Neuronal stem cell (in vitro differentiated cells): ENCODE results near the gene IL13RA1.

Source experiments
- DNase-seq: peaks from one replicate; pipeline ENCODE4 v3.0.0-alpha.2; 2013; ENCODE audit warnings: low spot score
- H2AFZ ChIP-seq: one replicate; pipeline ENCODE4 v1.6.1; 2013; ENCODE audit warnings: mild to moderate bottlenecking, low read length, inconsistent platforms
- H2AK5ac ChIP-seq: 2 replicates; pipeline ENCODE4 v1.6.1; 2013; ENCODE audit warnings: low read depth, mild to moderate bottlenecking, inconsistent platforms, low read length, moderate library complexity, mixed read lengths
- H2BK120ac ChIP-seq: 2 replicates; pipeline ENCODE4 v1.6.1; 2013; ENCODE audit warnings: low read depth, mild to moderate bottlenecking, inconsistent platforms, low read length, moderate library complexity, mixed read lengths
- H2BK12ac ChIP-seq: one replicate; pipeline ENCODE4 v1.6.1; 2013; ENCODE audit warnings: low read length, inconsistent platforms
- H2BK15ac ChIP-seq: 2 replicates; pipeline ENCODE4 v1.6.1; 2013; ENCODE audit warnings: mild to moderate bottlenecking, low read length, inconsistent platforms, mixed read lengths
- H2BK5ac ChIP-seq: one replicate; pipeline ENCODE4 v1.6.1; 2013; ENCODE audit warnings: inconsistent platforms, mild to moderate bottlenecking, low read length, moderate library complexity
- H3K14ac ChIP-seq: one replicate; pipeline ENCODE4 v1.6.1; 2013; ENCODE audit warnings: low read length, inconsistent platforms
- H3K18ac ChIP-seq: 2 replicates; pipeline ENCODE4 v1.6.1; 2013; ENCODE audit warnings: low read length, inconsistent platforms
- H3K23ac ChIP-seq: 2 replicates; pipeline ENCODE4 v1.6.1; 2013; ENCODE audit warnings: low read depth, mild to moderate bottlenecking, mixed read lengths, low read length, inconsistent platforms; ENCODE audit not compliant: poor library complexity
- H3K27ac ChIP-seq: replicated peaks from 3 replicates; pipeline ENCODE4 v1.5.1; 2013; ENCODE audit warnings: low read length, inconsistent platforms
- H3K27me3 ChIP-seq, 3 experiments: 2 replicates each; pipeline ENCODE4 v1.6.1; 2013; ENCODE audit warnings: low read length in 3 of 3, mild to moderate bottlenecking in 2 of 3, inconsistent platforms in 1 of 3, low read depth in 1 of 3, mixed read lengths in 1 of 3, moderate library complexity in 1 of 3; ENCODE audit not compliant: control insufficient read depth in 3 of 3, insufficient read depth in 3 of 3
- H3K36me3 ChIP-seq, 2 donors: replicated peaks in 1 of 2; 2 replicates each; pipeline ENCODE4 v1.6.1; 2013; ENCODE audit warnings: low read length in 2 of 2; ENCODE audit not compliant: control insufficient read depth in 2 of 2, insufficient read depth in 2 of 2
- H3K4ac ChIP-seq: 2 replicates; pipeline ENCODE4 v1.6.1; 2013; ENCODE audit warnings: inconsistent platforms, mild to moderate bottlenecking, low read length, moderate library complexity
- H3K4me1 ChIP-seq, 2 donors: 1 replicate in 1 of 2; 2 replicates in 1 of 2; pipeline ENCODE4 v1.6.1; 2013; ENCODE audit warnings: low read length in 2 of 2, low read depth in 1 of 2; ENCODE audit not compliant: control insufficient read depth in 2 of 2, insufficient read depth in 1 of 2
- H3K4me2 ChIP-seq: one replicate; pipeline ENCODE4 v1.6.1; 2013; ENCODE audit warnings: mild to moderate bottlenecking, low read length, inconsistent platforms; ENCODE audit not compliant: insufficient read depth, poor library complexity, severe bottlenecking
- H3K4me3 ChIP-seq, 2 donors: 2 replicates each; pipeline ENCODE4 v1.5.1; 2013; ENCODE audit warnings: low read length in 2 of 2, mild to moderate bottlenecking in 2 of 2, inconsistent platforms in 1 of 2, moderate library complexity in 1 of 2
- H3K79me1 ChIP-seq: one replicate; pipeline ENCODE4 v1.6.1; 2013; ENCODE audit warnings: low read depth, mild to moderate bottlenecking, inconsistent platforms, low read length, moderate library complexity
- H3K9ac ChIP-seq: one replicate; pipeline ENCODE4 v1.6.1; 2013; ENCODE audit warnings: mild to moderate bottlenecking, low read depth, low read length, inconsistent platforms; ENCODE audit not compliant: poor library complexity
- H3K9me3 ChIP-seq, 2 donors: replicated peaks in 1 of 2; 2 replicates each; pipeline versions ENCODE3 to v1.6.1; 2013; ENCODE audit warnings: low read length in 2 of 2, mild to moderate bottlenecking in 2 of 2, inconsistent platforms in 1 of 2, low read depth in 1 of 2, mixed read lengths in 1 of 2, moderate library complexity in 1 of 2; ENCODE audit not compliant: control insufficient read depth in 2 of 2, insufficient read depth in 1 of 2
- H4K8ac ChIP-seq: one replicate; pipeline ENCODE4 v1.6.1; 2013; ENCODE audit warnings: low read depth, mild to moderate bottlenecking, inconsistent platforms, low read length, moderate library complexity
- H4K91ac ChIP-seq: one replicate; pipeline ENCODE4 v1.6.1; 2013; ENCODE audit warnings: low read length, low read depth, mild to moderate bottlenecking, inconsistent platforms; ENCODE audit not compliant: poor library complexity
- WGBS, 2 donors: extraction: QIAGEN DNeasy Blood & Tissue Kit; methylation state at CpG; one replicate each; pipeline ENCODE4 v1.1.7; 2013; ENCODE audit warnings: missing lambda C conversion rate in 2 of 2, mixed read lengths in 1 of 2; ENCODE audit not compliant: insufficient read length in 2 of 2, insufficient replicate concordance in 1 of 2; ENCODE audit errors: extremely low coverage in 2 of 2; 5-methylcytosine and 5-hydroxymethylcytosine counted together

The IL13RA1 gene

GRCh38 chrX:118742176-118742575 is 14.8 kb downstream of the IL13RA1 start:
- Histone ChIP-seq H3K4ac (no peak overlapping the region), H3K27me3 (no peaks in the 10 kb centered on the region), H3K18ac (no peak overlapping the region), H4K91ac (no peak overlapping the region), H2BK120ac (no peak overlapping the region), H3K23ac (no peak overlapping the region), H2BK12ac (no peak overlapping the region), H3K27ac (no peak overlapping the region), H3K14ac (no peak overlapping the region), H3K4me1 (no peaks in the 10 kb centered on the region), H3K79me1 (no peaks in the 10 kb centered on the region), H2BK5ac (no peak overlapping the region), H2AFZ (no peak overlapping the region), H3K36me3 (peaks cover 0 to 2% of the 10 kb centered on the region in 2 donors), H3K4me2 (no peak overlapping the region), H3K9ac (no peak overlapping the region), H4K8ac (no peak overlapping the region), H2BK15ac (no peak overlapping the region), H3K4me3 (no peak overlapping the region), H3K9me3 (no peaks in the 10 kb centered on the region), H2AK5ac (no peak overlapping the region)
- DNase-seq = no peak
- no CpG with 5 or more reads among the region's 2 CpGs for WGBS, 2 donors

- Histone ChIP-seq H2BK120ac (no peak overlapping the region), H3K18ac (no peak overlapping the region), H3K27ac (no peak overlapping the region), H2BK5ac (no peak overlapping the region), H2AK5ac (no peak overlapping the region), H2BK15ac (no peak overlapping the region), H3K9me3 (no peaks in the 10 kb centered on the region), H3K4me2 (no peak overlapping the region), H3K9ac (no peak overlapping the region), H3K79me1 (no peaks in the 10 kb centered on the region), H2BK12ac (no peak overlapping the region), H3K4me1 (no peaks in the 10 kb centered on the region), H4K8ac (no peak overlapping the region), H3K23ac (no peak overlapping the region), H3K4ac (no peak overlapping the region), H3K27me3 (no peaks in the 10 kb centered on the region), H2AFZ (no peak overlapping the region), H4K91ac (no peak overlapping the region), H3K14ac (no peak overlapping the region), H3K36me3 (peaks cover 0 to 9% of the 10 kb centered on the region in 2 donors), H3K4me3 (no peak overlapping the region)
- no CpG with 5 or more reads among the region's 2 CpGs for WGBS, 2 donors
- no peak for DNase-seq
Observed at GRCh38 chrX:118745570-118745969, 18.2 kb downstream of the IL13RA1 start.

GRCh38 chrX:118751950-118752783 is 24.8 kb downstream of the IL13RA1 start:
- Histone ChIP-seq H3K9me3 (no peaks in the 10 kb centered on the region), H3K4me2 (no peak overlapping the region), H3K36me3 (peaks cover 0 to 11% of the 10 kb centered on the region in 2 donors), H2BK120ac (no peak overlapping the region), H4K91ac (no peak overlapping the region), H3K4ac (no peak overlapping the region), H3K9ac (no peak overlapping the region), H3K23ac (no peak overlapping the region), H4K8ac (no peak overlapping the region), H2BK12ac (no peak overlapping the region), H2BK15ac (no peak overlapping the region), H3K27ac (no peak overlapping the region), H3K18ac (no peak overlapping the region), H3K14ac (no peak overlapping the region), H3K27me3 (no peaks in the 10 kb centered on the region), H2AFZ (no peak overlapping the region), H3K4me1 (no peaks in the 10 kb centered on the region), H2BK5ac (no peak overlapping the region), H2AK5ac (no peak overlapping the region), H3K79me1 (no peaks in the 10 kb centered on the region), H3K4me3 (no peak overlapping the region)
- no peak for DNase-seq
- no CpG with 5 or more reads among the region's 9 CpGs for WGBS, 2 donors

- Histone ChIP-seq H4K91ac (no peak overlapping the region), H2BK15ac (no peak overlapping the region), H3K4ac (no peak overlapping the region), H3K23ac (no peak overlapping the region), H3K18ac (no peak overlapping the region), H3K36me3 (peaks cover 0 to 5% of the 10 kb centered on the region in 2 donors), H4K8ac (no peak overlapping the region), H2BK5ac (no peak overlapping the region), H3K9me3 (no peaks in the 10 kb centered on the region), H2AFZ (no peak overlapping the region), H2AK5ac (no peak overlapping the region), H3K27me3 (no peaks in the 10 kb centered on the region), H3K4me2 (no peak overlapping the region), H3K79me1 (no peaks in the 10 kb centered on the region), H2BK120ac (no peak overlapping the region), H2BK12ac (no peak overlapping the region), H3K4me1 (no peaks in the 10 kb centered on the region), H3K27ac (no peak overlapping the region), H3K14ac (no peak overlapping the region), H3K9ac (no peak overlapping the region), H3K4me3 (no peak overlapping the region)
- no peak for DNase-seq
- WGBS, 2 donors = no CpG with 5 or more reads among the region's 4 CpGs
Observed at GRCh38 chrX:118755633-118756032, 28.2 kb downstream of the IL13RA1 start.
